Stimulated activated CD4-positive, alpha-beta T cell treated with anti-CD3 and anti-CD28 coated beads, Interleukin-15, amount 100 ng/mL, for 24 hours (primary cell): ENCODE measurements around the gene CCDC15.
"Not testable (repeated sequence)": the region's sequence is repeated elsewhere in the genome, so short reads cannot be mapped to it uniquely, and the experiment has no call there.

ENCODE experiments used
- DNase-seq: peaks from one replicate; pipeline ENCODE4 v3.0.0-alpha.2; 2020

The CCDC15 gene

DNA sequence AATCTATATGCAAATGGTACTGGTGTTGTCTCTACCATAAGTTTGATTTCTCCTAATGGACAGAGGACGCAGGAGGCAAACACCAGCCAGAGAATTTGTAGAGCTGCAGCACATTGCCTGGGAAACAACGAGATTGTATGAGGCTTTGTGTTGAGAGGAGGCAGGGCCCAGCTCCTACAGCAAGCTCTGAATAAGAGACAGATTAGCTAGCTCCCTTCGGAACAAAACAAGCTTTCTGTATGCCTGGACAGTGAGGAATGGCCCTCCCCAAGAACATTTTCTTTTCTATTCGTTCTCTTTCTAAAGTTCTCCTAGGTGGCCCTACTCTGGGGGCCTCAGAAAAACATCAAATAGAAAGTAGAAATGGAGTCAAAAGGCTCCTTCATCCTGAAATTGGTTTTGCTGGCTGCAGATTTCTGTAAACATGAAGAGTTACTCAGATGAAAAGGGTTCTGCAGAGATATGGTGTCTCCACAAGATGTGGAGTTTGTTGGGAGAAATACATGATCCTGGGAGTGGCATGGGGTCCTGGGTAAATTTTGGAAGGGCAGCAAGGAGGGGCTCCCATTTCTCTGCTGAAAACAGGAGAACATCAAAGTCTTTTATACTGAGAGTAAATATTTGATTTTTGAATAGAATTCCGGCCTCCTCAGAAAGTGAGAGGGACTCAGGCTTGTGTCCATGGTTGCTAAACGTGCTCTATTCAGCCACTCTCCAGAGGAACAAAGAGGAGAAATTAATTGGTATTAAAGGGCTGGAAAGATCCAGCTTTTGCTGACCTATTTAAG is 11.3 kb upstream of the CCDC15 start:
- DNase-seq: no peak

DNA sequence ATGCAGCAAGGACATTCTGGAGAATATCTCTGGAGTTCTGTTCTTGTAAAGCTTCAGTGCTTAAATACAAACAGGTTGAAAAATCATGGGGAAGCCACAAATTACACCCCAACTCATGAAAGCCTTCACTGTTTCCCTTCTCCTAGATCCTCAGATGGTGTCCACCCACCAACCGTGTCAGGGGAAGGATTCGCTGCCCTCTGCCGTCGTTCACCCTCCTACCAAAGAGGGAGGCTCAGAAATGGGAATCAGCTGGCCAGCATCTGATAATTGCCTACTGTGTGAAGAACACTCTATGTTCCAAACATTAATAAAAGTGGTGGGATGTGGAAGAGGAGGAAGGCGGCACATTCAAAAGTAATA is 10.8 kb upstream of the CCDC15 start:
- no peak for DNase-seq

DNA sequence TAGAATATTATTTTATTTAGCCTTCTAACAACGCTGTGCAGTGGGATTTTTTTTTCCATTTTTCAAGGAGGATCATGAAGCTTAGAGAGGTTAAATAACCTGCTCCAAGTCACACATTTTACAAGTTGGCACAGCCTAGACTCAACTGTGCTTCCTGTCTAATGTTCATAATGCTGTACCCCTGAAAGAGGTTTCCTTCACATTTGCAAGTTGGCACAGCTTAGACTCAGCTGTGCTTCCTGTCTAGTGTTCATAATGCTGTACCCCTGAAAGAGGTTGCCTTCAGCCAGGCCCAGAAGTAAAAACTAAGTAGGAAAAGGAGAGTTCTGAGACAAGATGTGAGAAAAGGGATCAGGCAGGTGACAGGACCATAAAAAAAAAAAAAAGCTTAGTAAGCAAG is 10.3 kb upstream of the CCDC15 start:
- no peak for DNase-seq

DNA sequence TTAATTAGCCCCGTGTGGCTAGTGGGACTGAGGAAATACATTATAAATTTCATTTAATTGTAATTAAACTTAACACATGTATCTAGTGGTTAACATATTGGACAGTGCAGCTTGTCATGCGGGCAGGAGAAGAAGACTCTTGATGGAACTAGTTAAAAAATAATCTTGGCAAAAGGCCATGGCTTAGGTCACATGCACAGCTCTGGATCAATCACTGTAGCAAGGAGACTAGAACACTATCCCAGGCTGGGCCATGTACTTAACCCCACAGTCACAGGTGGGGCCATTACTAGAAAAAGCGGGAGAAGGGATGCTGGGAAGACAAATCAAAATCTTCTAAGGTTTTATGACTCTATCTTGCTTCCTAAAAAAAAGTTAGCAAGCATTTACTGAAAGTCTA is 9.4 kb upstream of the CCDC15 start:
- no peak for DNase-seq

DNA sequence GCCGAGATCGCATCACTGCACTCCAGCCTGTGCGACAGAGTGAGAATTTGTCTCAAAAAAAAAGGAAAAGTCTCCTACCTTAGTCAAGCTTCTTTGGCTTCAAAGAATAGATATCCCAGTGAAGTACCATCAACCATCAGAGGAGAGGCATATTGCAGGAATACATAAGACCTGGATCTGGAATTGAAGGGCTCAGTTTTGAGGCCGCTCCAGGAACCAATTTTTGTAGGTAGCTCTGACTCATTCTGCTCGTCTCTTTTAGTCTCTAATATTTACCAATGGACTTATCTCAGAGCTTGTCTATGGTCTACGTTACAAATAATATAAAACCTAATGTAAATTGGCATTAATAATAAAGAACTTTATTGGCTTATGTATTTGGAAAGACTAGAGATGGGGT is 8.2 kb upstream of the CCDC15 start:
- no peak for DNase-seq

DNA sequence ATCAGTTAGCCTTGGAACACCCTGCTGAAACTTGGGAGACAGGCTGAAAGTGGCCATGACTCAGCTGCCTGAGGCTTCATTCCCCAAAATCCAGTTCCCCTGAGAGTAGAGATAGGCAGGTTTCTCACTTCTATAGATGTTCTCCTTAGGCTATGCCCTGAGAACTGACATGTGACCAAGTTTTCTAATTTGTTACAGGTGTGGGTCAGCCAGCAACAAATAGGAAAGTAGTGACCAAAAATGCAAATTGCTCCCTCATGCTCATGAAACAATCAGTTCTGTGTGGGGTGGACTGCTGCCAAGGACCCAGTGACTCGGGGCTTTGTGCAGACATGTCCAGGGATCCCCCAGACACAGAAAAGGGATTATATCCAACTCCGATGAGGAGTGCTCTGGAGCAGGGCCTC is 7.3 kb upstream of the CCDC15 start:
- no peak for DNase-seq

DNA sequence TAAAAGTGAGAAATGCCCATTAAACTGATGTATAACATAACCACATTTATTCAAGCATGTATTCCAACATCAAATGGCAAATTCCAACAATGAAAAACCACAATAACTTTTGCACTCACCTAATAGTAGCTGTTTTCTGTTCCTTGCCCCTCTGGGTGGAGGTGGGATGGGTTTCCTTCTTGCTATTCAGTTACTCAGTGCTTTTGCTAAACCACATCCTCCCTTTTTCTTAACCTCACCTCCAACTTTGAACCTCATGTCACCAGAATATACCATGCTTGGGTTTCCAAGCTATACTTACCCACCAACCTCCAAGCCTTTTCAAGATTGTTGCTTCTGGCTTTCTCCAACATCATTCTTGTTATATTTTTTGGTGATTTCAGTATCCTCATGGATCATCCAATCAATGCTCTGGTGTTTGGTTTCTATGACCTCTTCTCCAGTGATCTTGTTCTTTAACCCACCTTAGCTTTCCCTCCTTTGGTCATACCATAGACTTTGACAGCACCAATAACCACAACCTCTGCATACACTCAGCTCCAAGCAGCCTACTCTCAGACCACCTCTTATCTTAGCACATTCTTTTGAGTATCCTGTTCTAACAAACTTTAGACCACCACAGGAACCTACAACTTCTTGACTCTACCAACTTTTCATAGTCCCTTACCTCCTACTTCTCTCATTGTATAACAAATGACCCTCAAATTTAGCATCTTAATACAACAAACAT is 3.2 kb upstream of the CCDC15 start:
- DNase-seq: no peak

DNA sequence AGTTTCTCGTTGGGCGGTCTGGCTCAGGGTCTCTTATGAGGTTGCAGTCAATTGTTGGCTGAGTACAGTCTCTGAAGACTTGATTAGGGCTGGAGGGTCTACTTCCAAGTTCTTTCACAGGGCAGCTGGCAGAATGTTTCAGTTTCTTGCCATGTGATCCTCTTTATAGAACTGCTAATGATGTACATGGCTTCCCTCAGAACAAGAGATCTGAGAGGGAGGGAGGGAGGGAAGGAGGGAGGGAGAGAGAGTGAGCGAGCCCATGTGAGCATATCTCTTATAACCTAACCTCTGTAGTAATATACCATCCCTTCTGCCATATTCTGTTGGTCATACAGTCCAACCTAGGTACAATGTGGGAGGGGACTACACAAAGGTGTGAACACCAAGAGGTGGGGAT is 2.7 kb upstream of the CCDC15 start:
- DNase-seq: no peak

DNA sequence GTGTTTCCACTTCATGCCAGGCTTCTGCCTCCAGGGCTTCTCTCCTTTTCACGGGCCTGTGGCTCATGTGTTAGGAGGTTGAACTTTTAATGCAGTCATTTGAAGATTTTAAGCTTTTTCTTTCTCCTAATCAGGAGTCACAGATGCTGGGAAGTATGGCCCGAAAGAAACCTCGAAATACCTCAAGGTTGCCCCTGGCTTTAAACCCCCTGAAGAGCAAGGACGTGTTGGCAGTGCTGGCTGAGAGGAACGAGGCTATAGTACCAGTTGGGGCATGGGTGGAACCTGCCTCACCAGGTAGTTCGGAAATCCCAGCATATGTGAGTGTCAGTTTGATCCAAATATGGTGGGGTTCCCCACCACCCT is 571 bp downstream of the CCDC15 start:
- no peak for DNase-seq

DNA sequence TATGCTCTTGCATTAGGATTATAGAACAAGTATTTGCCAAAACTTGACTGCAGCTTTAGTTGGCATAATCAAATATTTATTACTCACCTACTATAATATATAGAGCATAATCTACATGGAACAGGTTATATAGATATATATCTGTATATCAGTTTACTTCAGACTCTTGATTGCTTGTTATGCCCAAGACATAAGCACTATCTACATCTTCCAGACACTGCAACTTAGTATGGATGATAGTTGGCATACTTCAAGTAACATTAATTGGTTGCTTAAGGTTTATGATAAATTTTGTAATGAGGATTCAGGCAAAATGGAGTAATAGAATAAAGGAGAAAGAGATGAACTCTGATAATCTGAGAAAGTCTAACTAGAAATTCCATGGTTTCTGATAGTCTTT is 1.0 kb downstream of the CCDC15 start:
- DNase-seq: no peak

DNA sequence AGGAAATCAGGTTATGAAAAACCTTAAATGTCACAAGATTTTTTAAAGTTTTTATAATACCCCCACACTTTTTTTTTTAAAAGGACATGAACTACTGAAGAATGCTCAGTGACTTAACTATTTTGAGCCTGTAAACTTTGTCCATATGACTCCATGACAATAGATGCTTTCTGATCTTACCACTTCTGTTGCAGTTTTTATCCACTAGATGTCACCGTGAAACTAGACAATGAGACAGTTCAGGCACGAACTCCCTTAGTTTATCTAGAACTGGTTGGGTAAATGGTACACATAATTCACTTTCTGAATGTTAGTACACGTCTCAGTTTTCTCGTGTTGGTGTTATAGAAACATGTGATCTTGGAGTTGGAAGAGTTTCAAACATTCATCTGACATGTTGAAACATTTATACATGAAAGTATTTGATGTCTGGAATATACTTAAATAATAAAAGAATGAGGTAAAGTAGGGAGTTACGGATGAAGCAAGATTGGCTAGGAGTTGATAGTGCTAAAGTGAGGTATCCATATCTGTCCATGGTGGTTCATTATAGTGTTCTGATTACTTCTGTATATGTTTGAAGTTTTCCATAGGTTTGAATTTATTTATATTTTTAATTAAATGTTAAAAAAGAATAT is 8.1 kb downstream of the CCDC15 start:
- DNase-seq: no peak

DNA sequence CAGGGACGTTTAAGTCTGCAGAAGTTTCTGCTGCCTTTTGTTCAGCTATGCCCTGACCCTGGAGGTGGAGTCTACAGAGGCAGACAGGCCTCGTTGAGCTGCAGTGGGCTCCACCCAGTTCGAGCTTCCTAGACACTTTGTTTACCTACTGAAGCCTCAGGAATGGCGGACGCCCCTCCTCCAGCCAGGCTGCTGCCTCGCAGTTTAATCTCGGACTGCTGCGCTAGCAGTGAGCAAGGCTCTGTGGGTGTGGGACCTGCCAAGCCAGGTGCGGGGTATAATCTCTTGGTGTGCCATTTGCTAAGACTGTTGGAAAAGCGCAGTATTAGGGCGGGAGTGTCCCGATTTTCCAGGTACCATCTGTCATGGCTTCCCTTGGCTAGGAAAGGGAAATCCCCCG is 14.2 kb downstream of the CCDC15 start:
- DNase-seq: not testable (repeated sequence)

DNA sequence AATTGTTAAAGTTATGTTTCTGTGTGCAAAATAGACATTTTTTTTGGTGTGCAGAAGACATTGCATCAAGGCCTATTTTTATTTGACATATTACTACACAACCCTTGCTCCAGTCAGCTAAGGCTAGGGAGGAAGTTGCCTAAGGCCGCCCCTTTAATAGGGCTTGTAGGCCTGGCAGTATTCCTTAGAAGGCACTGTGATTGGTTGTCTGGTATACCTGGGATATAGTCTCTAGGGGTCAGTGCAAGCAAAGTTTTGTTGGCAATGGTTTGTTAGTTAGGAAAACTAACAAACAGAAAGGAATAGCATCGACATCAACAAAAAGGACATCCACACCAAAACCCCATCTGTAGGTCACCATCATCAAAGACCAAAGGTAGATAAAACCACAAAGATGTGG is 16.9 kb downstream of the CCDC15 start:
- no peak for DNase-seq

DNA sequence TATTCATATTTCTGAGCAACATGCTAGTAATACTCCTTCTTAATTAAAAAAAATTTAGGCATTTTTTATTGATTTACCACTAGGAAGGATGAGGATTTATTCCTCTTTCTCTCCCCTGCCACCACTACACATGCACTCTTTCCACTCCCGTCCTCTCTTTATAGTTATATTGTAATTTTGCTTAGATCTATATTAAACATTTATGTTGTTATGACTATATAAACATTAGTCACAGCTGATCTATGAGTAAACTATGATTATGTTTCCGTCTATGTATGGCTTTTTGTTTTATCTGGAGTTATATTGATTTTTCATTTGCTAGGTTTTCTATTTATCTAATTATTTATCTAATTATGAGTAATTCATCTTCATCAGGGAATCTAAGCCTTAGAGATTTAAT is 17.8 kb downstream of the CCDC15 start:
- no peak for DNase-seq

DNA sequence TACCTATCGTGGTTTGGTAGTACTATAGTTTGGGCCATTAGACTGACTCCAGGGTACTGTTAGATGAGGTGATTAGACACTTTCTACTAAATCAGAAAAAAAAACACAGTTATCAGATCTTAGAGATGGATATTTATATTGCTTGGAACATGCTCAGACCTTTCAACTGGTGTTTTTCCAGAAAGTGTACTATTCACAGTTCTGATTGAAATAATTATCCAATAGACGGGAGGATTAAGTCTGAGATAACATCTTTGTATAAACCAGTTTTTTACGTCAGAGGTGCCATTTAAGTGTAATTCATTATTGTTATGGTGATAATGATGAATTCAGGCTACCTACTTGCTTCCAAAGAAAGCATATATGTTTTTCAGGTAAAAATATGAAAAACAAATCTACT is 22.5 kb downstream of the CCDC15 start:
- DNase-seq: no peak

DNA sequence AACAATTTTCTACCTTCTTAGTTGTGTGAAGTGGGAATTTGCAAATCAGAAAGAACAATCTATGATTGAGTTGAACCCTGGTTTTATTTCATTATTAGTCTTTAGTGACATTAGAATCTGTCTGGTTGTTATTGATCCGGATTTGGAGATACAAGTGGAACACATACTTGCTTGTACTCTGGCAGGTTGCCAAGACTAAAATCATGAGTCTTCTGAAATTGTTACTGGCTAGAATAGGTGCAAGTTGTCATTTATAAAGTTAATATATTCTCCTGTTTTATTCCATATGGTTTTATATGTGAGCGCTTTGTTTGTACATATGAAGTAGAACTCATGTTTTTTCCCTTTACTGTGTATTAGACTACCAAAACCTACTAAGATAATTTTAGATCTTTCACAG is 23.0 kb downstream of the CCDC15 start:
- no peak for DNase-seq

DNA sequence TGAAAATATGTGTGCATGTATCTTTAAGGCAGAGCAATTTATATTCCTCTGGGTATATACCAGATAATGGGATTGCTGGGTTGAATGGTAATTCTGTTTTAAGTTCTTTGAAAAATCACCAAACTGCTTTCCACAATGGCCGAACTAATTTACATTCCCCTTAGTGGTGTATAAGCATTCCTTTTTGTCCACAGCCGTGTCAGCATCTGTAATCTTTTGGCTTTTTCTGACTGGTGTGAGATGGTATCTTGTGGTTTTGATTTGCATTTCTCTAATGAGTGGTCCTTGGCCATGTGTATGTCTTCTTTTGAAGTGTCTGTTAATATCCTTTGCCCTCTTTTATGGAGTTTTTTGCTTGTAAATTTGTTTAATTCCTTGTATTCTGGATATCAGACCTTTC is 24.3 kb downstream of the CCDC15 start:
- no peak for DNase-seq

DNA sequence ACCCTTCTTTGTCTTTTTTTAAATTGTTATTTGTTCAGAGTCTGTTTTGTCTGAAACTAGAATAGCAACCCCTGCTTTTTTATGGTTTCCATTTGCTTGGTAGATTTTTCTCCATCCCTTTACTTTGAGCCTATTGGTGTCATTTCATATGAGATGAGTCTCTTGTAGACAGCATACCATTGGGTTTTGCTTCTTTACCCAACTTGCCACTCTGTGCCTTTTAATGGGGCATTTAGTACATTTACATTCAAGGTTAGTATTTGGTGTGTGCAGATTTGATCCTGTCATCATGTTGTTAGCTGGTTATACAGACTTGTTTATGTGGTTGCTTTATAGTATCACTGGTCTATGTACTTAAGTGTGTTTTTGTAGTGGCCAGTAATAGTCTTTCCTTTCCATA is 28.0 kb downstream of the CCDC15 start:
- no peak for DNase-seq

DNA sequence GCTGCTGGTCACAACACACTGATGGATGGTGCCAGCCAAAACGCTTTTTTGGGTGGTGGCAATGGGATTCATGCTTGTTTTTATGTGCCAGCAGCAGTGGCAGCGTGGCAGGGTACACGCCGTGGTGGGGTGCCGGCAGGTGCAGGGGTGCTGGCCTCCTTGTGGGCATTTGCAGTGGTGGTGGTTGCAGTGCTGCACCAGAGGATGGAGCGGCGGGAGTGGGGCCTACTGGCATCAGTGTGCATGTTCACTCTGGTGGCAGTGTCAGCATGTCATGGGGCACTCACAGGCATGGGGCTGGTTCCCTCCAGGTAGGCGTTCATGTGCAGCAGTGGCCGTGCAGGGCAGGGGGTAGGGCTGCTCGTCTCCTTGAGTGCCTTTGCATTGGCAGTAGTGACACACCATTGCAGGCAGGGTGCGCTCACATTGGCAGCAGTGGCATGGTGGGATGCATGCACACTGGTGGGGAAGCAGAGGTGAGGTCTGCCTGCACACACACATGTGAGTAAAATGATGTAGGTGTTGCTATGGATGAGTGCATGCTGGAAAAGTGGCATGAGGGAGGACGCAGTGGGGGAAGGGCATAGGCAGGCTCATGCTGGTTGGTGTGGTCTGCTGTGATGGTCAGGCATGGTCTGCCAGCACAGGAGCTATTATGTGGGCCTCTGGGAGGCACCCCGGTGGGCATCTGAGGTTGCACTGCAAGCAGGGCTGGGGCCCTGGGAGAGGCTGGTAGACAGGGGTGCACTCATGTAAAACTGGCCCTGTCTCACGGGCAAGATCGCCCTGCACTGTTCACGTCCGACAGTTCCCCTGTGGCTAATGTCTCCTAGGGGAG is 29.9 kb downstream of the CCDC15 start:
- DNase-seq: no peak

DNA sequence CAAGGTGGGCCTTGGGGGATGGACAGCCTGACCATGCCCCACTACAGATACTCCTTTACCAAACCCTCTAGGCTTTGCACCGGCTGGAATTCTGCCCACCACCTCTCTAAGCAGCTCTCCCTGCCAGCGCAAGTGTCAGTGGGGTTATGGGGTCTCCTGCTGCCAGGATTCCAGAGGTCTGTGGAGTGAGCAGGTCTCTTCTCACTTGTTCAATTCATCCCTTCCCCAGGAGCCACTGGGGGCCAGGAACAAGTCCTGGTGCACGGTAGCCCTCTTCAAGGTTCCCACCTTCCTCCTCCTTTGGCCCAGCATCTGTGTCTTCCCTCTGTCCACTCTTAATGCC is 30.5 kb downstream of the CCDC15 start:
- DNase-seq: no peak

DNA sequence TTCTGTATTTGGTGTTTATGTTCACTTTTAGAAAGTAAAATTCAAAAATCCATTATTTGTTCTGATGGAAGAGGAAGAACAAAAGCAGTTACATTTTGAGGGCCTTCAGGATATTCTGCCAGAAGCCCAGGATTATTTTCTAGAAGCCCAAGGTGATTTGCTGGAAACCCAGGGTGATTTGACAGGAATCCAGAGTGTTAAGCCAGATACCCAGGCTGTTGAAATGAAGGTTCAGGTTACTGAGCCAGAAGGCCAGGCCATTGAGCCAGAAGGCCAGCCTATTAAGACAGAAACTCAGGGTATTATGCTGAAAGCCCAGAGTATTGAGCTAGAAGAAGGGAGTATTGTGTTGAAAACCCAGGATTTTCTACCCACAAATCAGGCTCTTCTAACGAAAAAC is 33.1 kb downstream of the CCDC15 start:
- DNase-seq: no peak

DNA sequence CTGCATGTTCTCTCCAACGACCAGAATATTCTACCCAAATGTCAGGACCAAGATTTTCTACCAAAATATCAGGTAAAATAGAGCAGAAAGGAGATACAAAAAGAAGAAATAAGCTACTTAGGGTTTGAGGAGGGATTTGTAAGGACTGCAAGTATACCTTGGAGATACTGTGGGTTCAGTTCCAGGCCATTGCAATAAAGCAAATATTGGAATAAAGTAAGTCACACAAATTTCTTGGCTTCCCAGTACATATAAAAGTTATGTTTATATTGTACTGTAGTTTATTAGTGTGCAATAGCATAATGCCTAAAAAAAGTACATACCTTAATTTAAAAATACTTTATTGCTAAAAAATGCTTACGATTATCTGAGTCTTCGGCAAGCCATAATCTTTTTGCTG is 34.1 kb downstream of the CCDC15 start:
- DNase-seq: no peak

DNA sequence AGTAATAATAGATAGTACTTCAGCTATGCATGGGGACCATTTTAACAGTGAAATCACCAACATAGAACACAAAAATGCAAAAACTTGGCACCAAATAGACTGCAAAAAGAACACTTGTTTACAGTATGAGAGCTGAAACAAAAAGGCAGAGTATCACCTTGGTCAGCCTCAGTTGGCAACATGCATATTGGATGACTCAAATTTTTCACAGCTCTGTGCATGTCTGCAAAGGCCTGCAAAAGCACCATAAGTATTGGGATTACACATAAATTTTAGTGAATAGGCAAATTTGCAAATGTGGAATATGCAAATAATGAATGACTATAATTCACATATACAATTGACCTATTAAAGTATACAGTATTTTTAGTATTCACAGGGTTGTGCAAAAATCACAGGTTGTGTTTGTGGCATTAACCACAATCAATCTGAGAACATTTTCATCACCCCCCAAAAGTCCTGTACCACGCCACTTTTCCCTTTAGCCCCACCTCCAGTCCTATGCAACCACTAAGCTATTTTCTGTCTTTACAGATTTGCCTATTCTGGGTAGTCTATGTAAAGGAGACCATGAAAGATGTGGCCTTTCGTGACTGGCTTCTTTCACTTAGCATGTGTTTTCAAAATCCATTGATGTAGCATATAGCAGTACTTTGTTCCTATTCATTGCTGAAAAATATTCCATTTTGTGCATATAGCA is 47.2 kb downstream of the CCDC15 start:
- no peak for DNase-seq
